Ishikawa (cell line): Measurements from ENCODE around the gene DHX32.

Experiments
- CREB1 ChIP-seq: IDR thresholded peaks from 2 replicates; pipeline ENCODE4 v1.6.1; 2012; ENCODE audit warnings: low read depth
- EP300 ChIP-seq: IDR thresholded peaks from 2 replicates; pipeline ENCODE4 v1.6.1; 2012; ENCODE audit warnings: borderline replicate concordance
- MAX ChIP-seq: IDR thresholded peaks from 2 replicates; pipeline ENCODE4 v1.6.1; 2012
- TAF1 ChIP-seq: IDR thresholded peaks from 2 replicates; pipeline ENCODE4 v1.6.1; 2012; ENCODE audit warnings: low read depth, mild to moderate bottlenecking
- YY1 ChIP-seq: IDR thresholded peaks from 2 replicates; pipeline ENCODE4 v1.6.1; 2012; ENCODE audit warnings: low read depth
- ZBTB7A ChIP-seq: IDR thresholded peaks from 2 replicates; pipeline ENCODE4 v1.6.1; 2012; ENCODE audit warnings: low read depth
- TF ChIP-seq, protein P1 (sequence below): IDR thresholded peaks from 2 replicates; pipeline ENCODE4 v1.6.1; 2012

DNA sequence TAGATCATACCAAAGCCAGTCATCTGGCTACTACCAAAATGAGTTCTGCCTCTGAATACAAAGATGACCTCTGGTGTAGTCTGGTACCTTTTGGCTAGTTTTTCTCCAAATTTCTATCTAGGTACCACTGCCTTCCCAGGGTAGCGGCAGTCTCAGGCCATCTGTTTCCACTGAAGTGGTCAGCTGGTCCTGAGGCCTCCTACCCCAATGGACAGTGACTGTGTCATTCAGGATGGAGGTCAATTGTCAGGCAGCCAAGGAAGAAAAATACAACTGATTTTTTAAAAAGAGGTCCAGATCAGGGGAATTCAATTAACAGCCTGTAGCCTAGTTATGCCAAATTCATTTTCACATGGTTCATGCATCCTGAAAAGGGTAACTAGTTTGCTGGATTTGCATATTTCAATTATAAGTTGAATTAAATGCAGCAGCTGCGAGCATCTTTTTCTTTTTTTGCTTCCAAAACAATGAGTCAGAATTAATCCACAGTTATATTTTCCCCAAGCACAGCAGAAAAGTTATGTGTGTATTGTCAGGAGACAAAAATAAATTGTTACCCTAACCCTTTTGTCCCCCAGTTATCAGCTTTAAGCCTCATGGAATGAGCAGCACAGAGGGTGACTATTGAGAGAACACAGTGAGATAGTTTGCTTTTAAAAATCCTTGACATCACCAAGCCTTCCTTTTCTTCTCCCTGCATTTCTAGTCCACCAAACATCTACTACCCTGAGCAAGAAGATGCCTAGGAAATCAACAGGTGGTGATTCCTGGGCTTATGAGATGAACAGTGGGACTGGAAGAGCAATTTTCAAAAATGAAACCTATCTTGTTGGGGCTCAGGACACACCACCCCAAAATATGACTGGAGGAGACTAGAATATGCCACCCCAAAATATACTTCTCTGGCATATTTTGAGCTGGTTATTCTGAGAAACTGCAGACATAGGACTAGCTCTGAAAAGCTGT lies 30.0 kb downstream of the DHX32 start:
- TF ChIP-seq TAF1 (no peak), EP300 (no peak), CREB1 (no peak), ZBTB7A (no peak), YY1 (no peak), MAX (no peak)
- TF ChIP-seq, protein P1, sequence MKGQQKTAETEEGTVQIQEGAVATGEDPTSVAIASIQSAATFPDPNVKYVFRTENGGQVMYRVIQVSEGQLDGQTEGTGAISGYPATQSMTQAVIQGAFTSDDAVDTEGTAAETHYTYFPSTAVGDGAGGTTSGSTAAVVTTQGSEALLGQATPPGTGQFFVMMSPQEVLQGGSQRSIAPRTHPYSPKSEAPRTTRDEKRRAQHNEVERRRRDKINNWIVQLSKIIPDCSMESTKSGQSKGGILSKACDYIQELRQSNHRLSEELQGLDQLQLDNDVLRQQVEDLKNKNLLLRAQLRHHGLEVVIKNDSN, result no peak
